Transverse colon (tissue), 3 donors: ENCODE measurements around the gene PKD2.

Experiments
- EP300 ChIP-seq: sonication (generic); formaldehyde crosslinking; IDR thresholded peaks from one replicate; pipeline ENCODE4 v1.6.1; 2017; ENCODE audit warnings: antibody characterized with exemption, low read depth
- POLR2A ChIP-seq: fragments of 450-650 bp; IDR thresholded peaks from one replicate; pipeline ENCODE4 v1.6.1; 2016; ENCODE audit warnings: antibody characterized with exemption, mild to moderate bottlenecking, moderate library complexity
- TF ChIP-seq, protein P1 (sequence below), 5 experiments: fragments of 200-600 bp in 3 of 5; fragments of 450-650 bp in 2 of 5; sonication (generic) in 3 of 5; IDR thresholded peaks; 1 replicate in 2 of 5; 2 replicates in 3 of 5; pipeline ENCODE4 v1.5.1; 2016 to 2017; ENCODE audit warnings: antibody characterized with exemption in 5 of 5, inconsistent platforms in 3 of 5, mild to moderate bottlenecking in 2 of 5, moderate library complexity in 1 of 5

DNA sequence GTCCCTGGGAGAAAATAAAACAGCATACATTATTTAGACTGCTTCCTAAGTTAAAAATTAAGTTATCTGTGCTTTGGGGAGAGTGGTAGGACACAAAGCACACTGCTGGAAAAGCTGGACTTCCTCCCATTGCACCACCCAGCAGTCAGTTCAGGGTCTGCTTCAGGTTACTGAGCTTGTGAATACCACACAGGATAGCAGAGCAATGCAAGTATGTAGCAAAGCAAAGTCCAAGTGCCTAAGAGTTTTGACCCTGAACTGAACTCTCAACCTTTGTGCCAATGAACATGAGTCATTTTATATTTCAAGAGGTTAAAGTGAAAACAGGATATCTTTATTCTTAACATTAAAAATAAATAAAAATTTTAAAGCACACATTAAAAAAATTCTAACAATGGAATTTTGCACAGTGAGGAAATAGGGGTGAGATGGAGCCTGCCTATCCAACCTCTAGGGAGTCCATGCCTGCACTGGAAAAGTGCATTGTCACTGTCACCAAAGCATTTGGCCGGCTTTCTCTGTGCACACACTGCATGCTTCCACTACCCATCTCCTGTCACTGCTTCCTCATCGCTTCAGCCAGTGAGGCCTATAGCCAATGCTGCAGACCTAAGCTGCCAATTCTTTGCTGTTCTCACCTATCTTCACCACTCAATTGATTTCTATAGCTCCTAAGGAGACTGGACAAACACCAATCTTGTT lies 100.1 kb downstream of the PKD2 start:
- TF ChIP-seq POLR2A (no peak), EP300 (no peak)
- TF ChIP-seq, protein P1, sequence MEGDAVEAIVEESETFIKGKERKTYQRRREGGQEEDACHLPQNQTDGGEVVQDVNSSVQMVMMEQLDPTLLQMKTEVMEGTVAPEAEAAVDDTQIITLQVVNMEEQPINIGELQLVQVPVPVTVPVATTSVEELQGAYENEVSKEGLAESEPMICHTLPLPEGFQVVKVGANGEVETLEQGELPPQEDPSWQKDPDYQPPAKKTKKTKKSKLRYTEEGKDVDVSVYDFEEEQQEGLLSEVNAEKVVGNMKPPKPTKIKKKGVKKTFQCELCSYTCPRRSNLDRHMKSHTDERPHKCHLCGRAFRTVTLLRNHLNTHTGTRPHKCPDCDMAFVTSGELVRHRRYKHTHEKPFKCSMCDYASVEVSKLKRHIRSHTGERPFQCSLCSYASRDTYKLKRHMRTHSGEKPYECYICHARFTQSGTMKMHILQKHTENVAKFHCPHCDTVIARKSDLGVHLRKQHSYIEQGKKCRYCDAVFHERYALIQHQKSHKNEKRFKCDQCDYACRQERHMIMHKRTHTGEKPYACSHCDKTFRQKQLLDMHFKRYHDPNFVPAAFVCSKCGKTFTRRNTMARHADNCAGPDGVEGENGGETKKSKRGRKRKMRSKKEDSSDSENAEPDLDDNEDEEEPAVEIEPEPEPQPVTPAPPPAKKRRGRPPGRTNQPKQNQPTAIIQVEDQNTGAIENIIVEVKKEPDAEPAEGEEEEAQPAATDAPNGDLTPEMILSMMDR (IDR thresholded peaks at IDR 0.05), result no peak
